Adrenal gland (tissue), 12 donors: ENCODE results near the gene NINL. TPM values are rescaled to one million over a fixed set of nuclear protein-coding genes. Genes with fewer than 3 reads are reported as not detected.

Source experiments
- DNase-seq, 7 donors: peaks; one replicate each; pipeline ENCODE4 v3.0.0-alpha.2; 2019 to 2020
- H3K27ac ChIP-seq, 5 donors: fragments of 200-600 bp; sonication (generic) in 4 of 5; 1 replicate in 3 of 5; 2 replicates in 2 of 5; pipeline versions ENCODE4 v1.5.1 to v1.8.0; 2016 to 2020; ENCODE audit warnings: mild to moderate bottlenecking in 1 of 5
- H3K27me3 ChIP-seq: fragments of 200-600 bp; 2 replicates; pipeline ENCODE4 v1.8.0; 2021
- H3K36me3 ChIP-seq, 2 donors: fragments of 200-600 bp; replicated peaks in 1 of 2; 1 replicate in 1 of 2; 2 replicates in 1 of 2; pipeline versions ENCODE4 v1.5.1 to v1.8.0; 2018 to 2022
- H3K4me1 ChIP-seq, 2 donors: fragments of 200-600 bp; replicated peaks in 1 of 2; 1 replicate in 1 of 2; 2 replicates in 1 of 2; pipeline versions ENCODE4 v1.5.1 to v1.8.0; 2018 to 2021
- H3K4me3 ChIP-seq, 4 donors: fragments of 200-600 bp; sonication (generic) in 3 of 4; one replicate each; pipeline ENCODE4 v1.5.1; 2016 to 2018
- H3K9me3 ChIP-seq, 3 donors: fragments of 200-600 bp; sonication (generic) in 1 of 3; replicated peaks in 1 of 3; 1 replicate in 2 of 3; 2 replicates in 1 of 3; pipeline versions ENCODE4 v1.5.1 to v1.8.0; 2016 to 2021
- POLR2A ChIP-seq, 2 donors: fragments of 450-650 bp; IDR thresholded peaks; one replicate each; pipeline ENCODE4 v1.6.1; 2017; ENCODE audit warnings: antibody characterized with exemption in 2 of 2, mild to moderate bottlenecking in 2 of 2, moderate library complexity in 1 of 2
- WGBS, 4 donors: extraction: QIAGEN DNeasy Blood & Tissue Kit in 2 of 4; methylation state at CpG; one replicate each; pipeline versions ENCODE4 v1.1.5 to v1.1.7; 2013 to 2017; 5-methylcytosine and 5-hydroxymethylcytosine counted together
- intact Hi-C, 2 donors: fragments of 100-400 bp; cut with DNase I; formaldehyde crosslinking; loops; one replicate each; pipeline versions ENCODE4 v1.14.1 to v1.15.0; 2022 to 2023
- polyA plus RNA-seq, 3 donors: library from polyadenylated mRNA; stranded (reverse); fragments of 200-250 nt in 2 of 3; fragments of 350-450 nt in 1 of 3; fragmentation: Illumina TruSeq in 1 of 3; extraction: RNeasy Lipid Tissue Mini Kit (QIAGEN cat#74804) in 1 of 3; gene quantifications; one replicate each; pipeline ENCODE4 v1.2.3, GENCODE V29; 2013 to 2014
- total RNA-seq, 9 donors: library from RNA; depleted of rRNA in 4 of 9; stranded (reverse); fragments of >200 nt in 4 of 9; fragments of 120-200 nt in 1 of 9; fragmentation: NEBNext Ultra II Directional in 1 of 9; extraction: Animal tissue kit (Norgen Biotek cat#: 25700) in 1 of 9; gene quantifications; one replicate each; pipeline versions ENCODE4 v1.1.0 to v1.2.4, GENCODE V29; 2013 to 2023
- TF ChIP-seq, protein P1 (sequence below), 6 experiments: fragments of 450-650 bp in 4 of 6; fragments of 200-600 bp in 2 of 6; sonication (generic) in 1 of 6; IDR thresholded peaks; 1 replicate in 5 of 6; 2 replicates in 1 of 6; pipeline versions ENCODE4 v1.5.1 to v1.8.0; 2016 to 2021; ENCODE audit warnings: antibody characterized with exemption in 6 of 6, mild to moderate bottlenecking in 2 of 6, moderate library complexity in 1 of 6
- donor health status: healthy with polysubstance abuse.
- donor health status: Bipolar disorder and iron deficiency.
- donor health status: DM: yes; HTN: yes; CAD: no.
- donor health status: DM: no; HTN: no; CAD: no.
- donor health status: DM: no; HTN: no; CAD: no.
- donor health status: DM: yes; HTN: yes; CAD: no.

Gene NINL
- total and polyA plus RNA-seq, 12 donors: 10.0 to 30.9 (median 15.4) TPM

DNA sequence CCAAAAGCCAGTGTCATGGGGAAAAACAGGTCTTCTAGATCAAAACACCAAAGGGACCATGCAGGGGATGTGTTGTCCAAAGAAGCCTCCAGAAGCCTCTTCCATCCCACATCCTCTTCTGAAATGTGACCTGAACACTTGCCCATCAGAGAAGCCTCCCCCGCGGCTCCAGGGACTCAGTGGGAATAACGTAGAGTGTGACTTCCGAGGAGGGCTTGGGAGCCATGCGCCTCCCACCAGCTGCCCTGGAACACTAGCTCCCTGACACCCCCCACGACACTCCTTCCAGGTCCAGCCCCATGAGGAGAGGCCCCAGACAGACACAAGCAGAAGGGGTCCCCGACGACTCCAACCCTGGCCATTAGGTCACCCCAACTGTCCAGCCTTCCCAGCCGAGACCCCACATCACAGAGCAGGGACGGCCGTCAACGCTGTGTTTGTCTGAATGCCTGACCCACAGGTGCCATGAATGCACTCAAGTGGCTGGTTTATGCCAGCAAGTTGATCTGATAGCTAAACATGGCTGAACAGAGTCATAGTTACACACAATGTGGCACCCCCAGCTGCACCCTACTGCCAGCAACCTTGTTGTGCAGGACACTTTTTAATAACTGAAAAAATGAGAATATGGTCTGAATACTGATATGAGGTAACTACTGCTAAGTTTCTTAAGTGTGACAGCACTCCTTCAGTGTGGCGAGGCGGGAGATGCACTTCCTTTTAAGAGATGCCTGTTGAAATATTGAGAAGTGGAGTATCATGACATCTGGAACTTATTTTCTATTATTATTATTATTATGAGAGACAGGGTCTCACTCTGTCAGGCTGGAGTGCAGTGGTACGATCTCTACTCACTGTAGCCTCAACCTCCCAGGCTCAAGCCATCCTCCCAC lies 119.8 kb downstream of the NINL start:
- no peak for TF ChIP-seq POLR2A (IDR thresholded peaks at IDR 0.05)
- TF ChIP-seq, protein P1, sequence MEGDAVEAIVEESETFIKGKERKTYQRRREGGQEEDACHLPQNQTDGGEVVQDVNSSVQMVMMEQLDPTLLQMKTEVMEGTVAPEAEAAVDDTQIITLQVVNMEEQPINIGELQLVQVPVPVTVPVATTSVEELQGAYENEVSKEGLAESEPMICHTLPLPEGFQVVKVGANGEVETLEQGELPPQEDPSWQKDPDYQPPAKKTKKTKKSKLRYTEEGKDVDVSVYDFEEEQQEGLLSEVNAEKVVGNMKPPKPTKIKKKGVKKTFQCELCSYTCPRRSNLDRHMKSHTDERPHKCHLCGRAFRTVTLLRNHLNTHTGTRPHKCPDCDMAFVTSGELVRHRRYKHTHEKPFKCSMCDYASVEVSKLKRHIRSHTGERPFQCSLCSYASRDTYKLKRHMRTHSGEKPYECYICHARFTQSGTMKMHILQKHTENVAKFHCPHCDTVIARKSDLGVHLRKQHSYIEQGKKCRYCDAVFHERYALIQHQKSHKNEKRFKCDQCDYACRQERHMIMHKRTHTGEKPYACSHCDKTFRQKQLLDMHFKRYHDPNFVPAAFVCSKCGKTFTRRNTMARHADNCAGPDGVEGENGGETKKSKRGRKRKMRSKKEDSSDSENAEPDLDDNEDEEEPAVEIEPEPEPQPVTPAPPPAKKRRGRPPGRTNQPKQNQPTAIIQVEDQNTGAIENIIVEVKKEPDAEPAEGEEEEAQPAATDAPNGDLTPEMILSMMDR (IDR thresholded peaks at IDR 0.05): no peak
- H3K27ac ChIP-seq: no peak overlapping the region
- no peaks in the 10 kb centered on the region for H3K27me3 ChIP-seq
- 89 to 95% (median 91%) methylated on average over 15 of the region's 15 CpGs for WGBS, 4 donors
- intact Hi-C loops: no loop called here
- no peak overlapping the region for H3K4me3 ChIP-seq
- no peak for DNase-seq
- H3K4me1 ChIP-seq: no peaks in the 10 kb centered on the region
- H3K36me3 ChIP-seq: peaks cover 0 to 46% of the 10 kb centered on the region in 2 donors
- H3K9me3 ChIP-seq: no peaks in the 10 kb centered on the region

DNA sequence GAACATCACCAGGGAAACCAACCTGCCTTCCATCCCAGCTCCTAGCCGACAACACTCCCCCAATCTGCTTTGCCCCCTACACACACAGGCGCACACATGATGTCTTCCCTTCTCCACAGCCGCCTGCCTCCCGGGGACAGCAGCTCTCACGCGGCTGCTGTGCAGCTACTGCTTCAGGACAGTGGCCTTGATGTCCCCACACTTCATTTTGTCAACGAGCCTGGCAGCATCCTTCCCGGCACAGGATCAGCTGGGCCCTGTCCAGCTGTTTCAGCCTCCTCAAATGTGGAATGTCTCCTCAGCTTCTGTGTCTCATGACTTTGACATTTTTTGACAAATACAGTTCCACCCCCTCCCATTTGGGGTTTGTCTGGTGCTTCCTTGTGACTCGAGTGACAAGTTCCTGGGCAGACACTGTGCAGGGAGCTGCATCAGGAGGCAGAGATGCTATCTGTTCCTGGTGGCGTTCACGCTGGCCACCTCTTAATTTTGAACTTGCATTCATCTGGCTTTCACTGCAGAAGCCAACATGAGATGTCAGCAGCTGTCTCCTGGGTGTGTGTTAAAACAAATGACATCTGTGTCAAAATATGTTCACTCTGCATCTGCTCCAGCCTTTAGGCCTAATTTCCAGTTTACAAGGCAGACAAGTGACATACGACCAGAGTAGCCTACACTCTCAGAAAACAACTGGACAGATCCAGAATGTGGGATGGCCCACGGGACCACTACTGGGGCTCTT lies 120.7 kb downstream of the NINL start:
- Histone ChIP-seq H3K4me1 (no peaks in the 10 kb centered on the region), H3K36me3 (peaks cover 0 to 38% of the 10 kb centered on the region in 2 donors), H3K27ac (no peak overlapping the region), H3K9me3 (no peaks in the 10 kb centered on the region), H3K4me3 (no peak overlapping the region), H3K27me3 (no peaks in the 10 kb centered on the region)
- no peak for TF ChIP-seq POLR2A (IDR thresholded peaks at IDR 0.05)
- intact Hi-C loops: no loop called here
- WGBS, 4 donors: 78 to 79% (median 79%) methylated on average over 12 to 13 of the region's 13 CpGs
- no peak for DNase-seq

DNA sequence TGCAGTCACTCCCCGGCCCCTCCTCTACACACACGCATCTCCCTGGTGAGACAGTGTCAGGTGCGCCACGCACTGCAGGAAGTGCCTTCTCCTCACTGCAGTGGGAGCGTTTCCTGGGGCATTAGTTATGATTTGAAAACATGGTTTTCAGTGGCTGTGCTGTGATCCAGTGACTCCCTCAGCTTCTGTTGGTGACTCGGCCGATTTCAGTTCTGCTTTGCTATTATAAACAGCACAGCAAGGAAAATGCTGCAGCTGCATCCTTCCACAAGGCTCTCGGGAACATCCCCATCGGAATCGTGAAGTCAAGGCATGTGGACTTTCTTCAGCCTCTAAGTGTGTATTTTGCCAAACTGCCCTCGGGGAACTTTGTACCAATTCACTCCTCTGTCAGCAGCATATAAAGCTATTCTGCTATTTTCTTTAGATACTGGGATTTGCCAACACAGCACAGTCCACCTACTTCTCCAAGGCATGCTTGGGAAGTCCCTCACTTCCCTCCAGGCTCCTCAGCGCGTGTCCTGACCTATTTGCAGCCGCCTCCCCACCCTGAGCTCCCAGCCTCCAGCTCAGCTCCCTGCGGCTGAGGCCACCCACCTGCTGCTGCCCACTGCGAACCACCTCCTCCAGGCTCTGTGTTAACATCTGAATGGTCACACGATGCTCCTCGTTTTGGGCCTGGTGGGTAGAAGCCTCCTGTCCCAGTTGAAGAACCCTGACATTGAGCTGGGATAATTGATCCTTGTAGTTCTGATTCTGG lies 123.4 kb downstream of the NINL start:
- no peak for TF ChIP-seq POLR2A (IDR thresholded peaks at IDR 0.05)
- TF ChIP-seq, protein P1 (IDR thresholded peaks at IDR 0.05): no peak
- no peaks in the 10 kb centered on the region for H3K9me3 ChIP-seq
- no peak overlapping the region for H3K4me3 ChIP-seq
- H3K36me3 ChIP-seq: peaks cover 0 to 26% of the 10 kb centered on the region in 2 donors
- peak in 1 of 7 donors; percentile 21 for DNase-seq
- intact Hi-C loops: no loop called here
- WGBS, 4 donors: 81 to 85% (median 82%) methylated on average over 15 to 18 of the region's 18 CpGs
- no peaks in the 10 kb centered on the region for H3K27me3 ChIP-seq
- no peak overlapping the region for H3K27ac ChIP-seq
- H3K4me1 ChIP-seq: no peaks in the 10 kb centered on the region

DNA sequence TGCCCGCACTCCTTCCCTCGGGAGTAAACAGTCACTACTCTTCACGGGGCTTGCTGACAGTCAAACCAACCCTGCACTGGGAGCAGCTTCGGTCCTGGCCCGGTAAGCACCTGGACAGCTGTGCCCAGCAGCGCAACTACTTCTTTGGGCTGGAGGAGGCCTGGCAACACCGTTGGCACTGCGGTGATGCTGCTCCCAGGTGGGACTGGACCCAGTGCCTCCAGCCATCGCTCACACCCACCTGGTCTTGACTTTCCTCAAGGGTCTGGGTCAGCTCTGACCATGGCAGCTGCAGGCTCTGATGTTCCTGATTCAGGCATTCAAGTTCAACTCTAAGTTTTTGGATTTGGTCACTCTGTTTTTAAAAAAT lies 124.1 kb downstream of the NINL start:
- intact Hi-C loops: no loop called here
- peaks cover 0 to 19% of the 10 kb centered on the region in 2 donors for H3K36me3 ChIP-seq
- no peaks in the 10 kb centered on the region for H3K4me1 ChIP-seq
- no peak for TF ChIP-seq POLR2A (IDR thresholded peaks at IDR 0.05)
- TF ChIP-seq, protein P1 (IDR thresholded peaks at IDR 0.05): no peak
- H3K4me3 ChIP-seq: no peak overlapping the region
- H3K27me3 ChIP-seq: no peaks in the 10 kb centered on the region
- no peaks in the 10 kb centered on the region for H3K9me3 ChIP-seq
- DNase-seq: no peak
- no peak overlapping the region for H3K27ac ChIP-seq
- 63 to 95% (median 84%) methylated on average over 4 to 9 of the region's 9 CpGs for WGBS, 4 donors
